Activated B cell treated with CpG ODN at 0.5 μM for 24 hours (primary cell): ENCODE measurements around the gene CDC42EP3. TPM values are rescaled to one million over a fixed set of nuclear protein-coding genes. Genes with fewer than 3 reads are reported as not detected.

ENCODE experiments used
- ATAC-seq: fragments of 200-7000 bp; cut with Tn5 transposase; one replicate; pipeline ENCODE4 v1.10.0; 2021; ENCODE audit warnings: low read depth, mild to moderate bottlenecking, moderate library complexity
- CTCF ChIA-PET: fragments of 350-600 bp; sonication (Branson Sonifier 250); formaldehyde crosslinking; loops from one replicate; lab custom pipeline; 2021; ENCODE audit warnings: antibody characterized with exemption; lab: Charles Lee
- POLR2A ChIA-PET: fragments of 350-600 bp; sonication (Branson Sonifier 250); formaldehyde crosslinking; loops from one replicate; lab custom pipeline; 2021; ENCODE audit warnings: antibody characterized with exemption; lab: Charles Lee
- DNase-seq: peaks from one replicate; pipeline ENCODE4 v3.0.0; 2022
- H3K27ac Mint-ChIP-seq: one replicate; pipeline ENCODE4 v1.8.0; 2020; ENCODE audit warnings: mixed read lengths
- H3K27me3 Mint-ChIP-seq: one replicate; pipeline ENCODE4 v1.8.0; 2021; ENCODE audit warnings: mixed read lengths
- H3K36me3 Mint-ChIP-seq: one replicate; pipeline ENCODE4 v1.8.0; 2021; ENCODE audit warnings: low read depth, mixed read lengths
- H3K4me1 Mint-ChIP-seq: one replicate; pipeline ENCODE4 v1.8.0; 2021; ENCODE audit warnings: mixed read lengths
- H3K4me3 Mint-ChIP-seq: one replicate; pipeline ENCODE4 v1.8.0; 2020; ENCODE audit warnings: mild to moderate bottlenecking, mixed read lengths
- H3K9me3 Mint-ChIP-seq: one replicate; pipeline ENCODE4 v1.8.0; 2020; ENCODE audit warnings: mixed read lengths
- CTCF ChIP-seq: fragments of 200-600 bp; IDR thresholded peaks from one replicate; pipeline ENCODE4 v1.8.0; 2022; ENCODE audit warnings: antibody characterized with exemption, mild to moderate bottlenecking
- intact Hi-C: fragments of 100-400 bp; cut with micrococcal nuclease; formaldehyde crosslinking; loops from one replicate; pipeline ENCODE4 v1.15.1; 2024
- total RNA-seq: library from RNA; stranded (reverse); gene quantifications from 2 replicates; pipeline ENCODE4 v1.2.3, GENCODE V29; 2022

CDC42EP3 gene
- total RNA-seq, 1 donor from 2014 or later, result 33.2 TPM

- CTCF ChIA-PET, result no interaction called here
- intact Hi-C loops, result no loop called here
- Mint-ChIP-seq H3K27ac (no peak overlapping the region), H3K4me3 (no peak overlapping the region), H3K27me3 (no peaks in the 10 kb centered on the region), H3K9me3 (peaks cover 12% of the 10 kb centered on the region), H3K4me1 (peaks cover 30% of the 10 kb centered on the region), H3K36me3 (no peaks in the 10 kb centered on the region)
- no peak for DNase-seq
- no peak for TF ChIP-seq CTCF
- ATAC-seq, result no peak
- POLR2A ChIA-PET, result no interaction called here
Measured at GRCh38 chr2:37612382-37612781, 59.1 kb downstream of the CDC42EP3 start.

GRCh38 chr2:37610638-37611289, 60.7 kb downstream of the CDC42EP3 start:
- Mint-ChIP-seq H3K27me3 (no peaks in the 10 kb centered on the region), H3K27ac (no peak overlapping the region), H3K4me3 (no peak overlapping the region), H3K36me3 (peaks cover 2% of the 10 kb centered on the region), H3K9me3 (peaks cover 8% of the 10 kb centered on the region), H3K4me1 (peaks cover 14% of the 10 kb centered on the region)
- no peak for TF ChIP-seq CTCF
- intact Hi-C loops, result no loop called here
- CTCF ChIA-PET, result no interaction called here
- ATAC-seq (no peak), DNase-seq (no peak)
- POLR2A ChIA-PET, result no interaction called here

GRCh38 chr2:37609782-37610181, 61.7 kb downstream of the CDC42EP3 start:
- Mint-ChIP-seq H3K4me1 (peaks cover 4% of the 10 kb centered on the region), H3K36me3 (peaks cover 4% of the 10 kb centered on the region), H3K9me3 (peaks cover 11% of the 10 kb centered on the region), H3K4me3 (no peak overlapping the region), H3K27me3 (no peaks in the 10 kb centered on the region), H3K27ac (no peak overlapping the region)
- ChIA-PET POLR2A (interaction anchor here (0.6 kb wide), 2 partner anchors 60 to 183 kb away, joined by 3 to 4 read pairs; no protein-coding TSS in a partner anchor), CTCF (no interaction called here)
- no peak for TF ChIP-seq CTCF
- intact Hi-C loops, result no loop called here
- DNase-seq (no peak), ATAC-seq (no peak)

- DNase-seq (no peak), ATAC-seq (no peak)
- H3K4me3 Mint-ChIP-seq, result no peak overlapping the region
- intact Hi-C loops, result loop anchor here (5.0 kb wide), 1 partner anchor 48 kb away; no protein-coding TSS in a partner anchor
- H3K36me3 Mint-ChIP-seq, result peaks cover 4% of the 10 kb centered on the region
- peaks cover 11% of the 10 kb centered on the region for H3K9me3 Mint-ChIP-seq
- ChIA-PET CTCF (no interaction called here), POLR2A (no interaction called here)
- H3K27me3 Mint-ChIP-seq, result no peaks in the 10 kb centered on the region
- H3K4me1 Mint-ChIP-seq, result peaks cover 25% of the 10 kb centered on the region
- no peak for TF ChIP-seq CTCF
- H3K27ac Mint-ChIP-seq, result no peak overlapping the region
Measured at GRCh38 chr2:37604716-37605115, 66.7 kb downstream of the CDC42EP3 start.

- ChIA-PET POLR2A (no interaction called here), CTCF (interaction anchor here (0.6 kb wide), 1 partner anchor 13 kb away, joined by 3 read pairs; no protein-coding TSS in a partner anchor)
- no peak for DNase-seq
- no peak for ATAC-seq
- intact Hi-C loops, result loop anchor here (5.0 kb wide), 1 partner anchor 50 kb away; no protein-coding TSS in a partner anchor
- Mint-ChIP-seq H3K4me3 (no peak overlapping the region), H3K9me3 (peaks cover 6% of the 10 kb centered on the region), H3K27ac (no peak overlapping the region), H3K27me3 (no peaks in the 10 kb centered on the region), H3K4me1 (peaks cover 29% of the 10 kb centered on the region), H3K36me3 (peaks cover 4% of the 10 kb centered on the region)
- no peak for TF ChIP-seq CTCF
Measured at GRCh38 chr2:37602702-37603101, 68.7 kb downstream of the CDC42EP3 start.
